ENCODE measurements around the gene SPHK2.
A peak's percentile ranks its signal among the peaks of the same experiment; 100 is the strongest.

SPHK2 gene

GRCh38 chr19:48618916-48619691 lies at the start of gene SPHK2, which contains the start of gene RPL18 (continued):
- no peak for TF ChIP-seq ZNF362 (tag by site-specific recombination; IDR thresholded peaks at IDR 0.05)
- TF ChIP-seq KLF17 (tag by site-specific recombination; IDR thresholded peaks at IDR 0.05) = peak; percentile 87
- no peak for TF ChIP-seq ZNF341 (tag by site-specific recombination; IDR thresholded peaks at IDR 0.05; ENCODE audit: low read depth)
- no peak for TF ChIP-seq ZNF623 (tag by site-specific recombination; IDR thresholded peaks at IDR 0.05)
- no peak for TF ChIP-seq ZNF624 (tag by site-specific recombination; IDR thresholded peaks at IDR 0.05)
- peak; percentile 20; the same call in 1 of the 2 replicates for TF ChIP-seq ZFP41 (tag by site-specific recombination; IDR thresholded peaks at IDR 0.05; ENCODE audit: borderline replicate concordance)
- no peak for TF ChIP-seq ZNF776 (tag by site-specific recombination; IDR thresholded peaks at IDR 0.05; ENCODE audit: borderline replicate concordance)
- TF ChIP-seq ZNF785 (tag by site-specific recombination; IDR thresholded peaks at IDR 0.05) = peak; percentile 76; the same call in 1 of the 2 replicates
- no peak for TF ChIP-seq ZNF18 (tag by site-specific recombination; IDR thresholded peaks at IDR 0.05)
- TF ChIP-seq ZNF621 (tag by site-specific recombination; IDR thresholded peaks at IDR 0.05) = no peak
- peak; percentile 13; the same call in 1 of the 2 replicates for TF ChIP-seq GLIS2 (tag by site-specific recombination; IDR thresholded peaks at IDR 0.05)
- no peak for TF ChIP-seq ZNF404 (tag by site-specific recombination; IDR thresholded peaks at IDR 0.05)
- peak; percentile 19; the same call in 1 of the 2 replicates for TF ChIP-seq ELK4 (IDR thresholded peaks at IDR 0.05; ENCODE audit: borderline replicate concordance, low read depth, low read length)
- no peak for TF ChIP-seq ZFP3 (tag by site-specific recombination; IDR thresholded peaks at IDR 0.05; ENCODE audit: low read depth)
- TF ChIP-seq ZBTB11 (tag by site-specific recombination; conservative IDR thresholded peaks at IDR 0.05; ENCODE audit: low read depth) = peak; percentile 87
- TF ChIP-seq ZNF155 (tag by site-specific recombination; IDR thresholded peaks at IDR 0.05) = no peak
- no peak for TF ChIP-seq ZNF513 (tag by site-specific recombination; IDR thresholded peaks at IDR 0.05)
- no peak for TF ChIP-seq AEBP2 (tag by site-specific recombination; IDR thresholded peaks at IDR 0.05; ENCODE audit: borderline replicate concordance)
- peak; percentile 57; the same call in 1 of the 2 replicates for TF ChIP-seq PRDM4 (tag by site-specific recombination; IDR thresholded peaks at IDR 0.05)
- peak; percentile 76; the same call in 1 of the 2 replicates for TF ChIP-seq OVOL3 (tag by site-specific recombination; IDR thresholded peaks at IDR 0.05)
- TF ChIP-seq GLI4 (tag by site-specific recombination; IDR thresholded peaks at IDR 0.05) = 0 out of 2 replicates have a peak, but pooled peaks have one; percentile 20
- no peak for TF ChIP-seq ZNF654 (tag by site-specific recombination; IDR thresholded peaks at IDR 0.05; ENCODE audit: low read depth)

All from HEK293 (cell line).